ENCODE measurements around the gene LIN7A.

The LIN7A gene

DNA sequence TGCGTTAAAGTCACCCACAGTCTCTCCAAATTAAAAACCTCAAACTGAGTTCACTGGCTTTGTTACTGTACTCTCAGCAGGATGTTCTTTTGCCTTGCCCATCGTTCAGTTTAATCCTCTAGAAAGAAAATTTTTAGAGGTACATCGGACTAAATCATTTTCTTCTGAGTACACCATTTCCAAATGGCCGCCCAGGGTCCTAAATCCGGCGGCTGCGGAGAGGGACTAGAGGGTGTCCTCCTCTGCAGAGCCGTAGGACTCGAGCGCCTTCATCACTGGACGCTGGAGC lies 1.4 kb downstream of the LIN7A start:
- no peak for TF ChIP-seq EGR1 (IDR thresholded peaks at IDR 0.05)
- TF ChIP-seq CREB1 (IDR thresholded peaks at IDR 0.05; ENCODE audit: low read depth) = no peak
- TF ChIP-seq NFIC (IDR thresholded peaks at IDR 0.05) = no peak
- TF ChIP-seq, protein P1, sequence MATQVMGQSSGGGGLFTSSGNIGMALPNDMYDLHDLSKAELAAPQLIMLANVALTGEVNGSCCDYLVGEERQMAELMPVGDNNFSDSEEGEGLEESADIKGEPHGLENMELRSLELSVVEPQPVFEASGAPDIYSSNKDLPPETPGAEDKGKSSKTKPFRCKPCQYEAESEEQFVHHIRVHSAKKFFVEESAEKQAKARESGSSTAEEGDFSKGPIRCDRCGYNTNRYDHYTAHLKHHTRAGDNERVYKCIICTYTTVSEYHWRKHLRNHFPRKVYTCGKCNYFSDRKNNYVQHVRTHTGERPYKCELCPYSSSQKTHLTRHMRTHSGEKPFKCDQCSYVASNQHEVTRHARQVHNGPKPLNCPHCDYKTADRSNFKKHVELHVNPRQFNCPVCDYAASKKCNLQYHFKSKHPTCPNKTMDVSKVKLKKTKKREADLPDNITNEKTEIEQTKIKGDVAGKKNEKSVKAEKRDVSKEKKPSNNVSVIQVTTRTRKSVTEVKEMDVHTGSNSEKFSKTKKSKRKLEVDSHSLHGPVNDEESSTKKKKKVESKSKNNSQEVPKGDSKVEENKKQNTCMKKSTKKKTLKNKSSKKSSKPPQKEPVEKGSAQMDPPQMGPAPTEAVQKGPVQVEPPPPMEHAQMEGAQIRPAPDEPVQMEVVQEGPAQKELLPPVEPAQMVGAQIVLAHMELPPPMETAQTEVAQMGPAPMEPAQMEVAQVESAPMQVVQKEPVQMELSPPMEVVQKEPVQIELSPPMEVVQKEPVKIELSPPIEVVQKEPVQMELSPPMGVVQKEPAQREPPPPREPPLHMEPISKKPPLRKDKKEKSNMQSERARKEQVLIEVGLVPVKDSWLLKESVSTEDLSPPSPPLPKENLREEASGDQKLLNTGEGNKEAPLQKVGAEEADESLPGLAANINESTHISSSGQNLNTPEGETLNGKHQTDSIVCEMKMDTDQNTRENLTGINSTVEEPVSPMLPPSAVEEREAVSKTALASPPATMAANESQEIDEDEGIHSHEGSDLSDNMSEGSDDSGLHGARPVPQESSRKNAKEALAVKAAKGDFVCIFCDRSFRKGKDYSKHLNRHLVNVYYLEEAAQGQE (IDR thresholded peaks at IDR 0.05; ENCODE audit: low read depth) = no peak
- no peak for TF ChIP-seq FOXM1 (IDR thresholded peaks at IDR 0.05; ENCODE audit: borderline replicate concordance, low read depth)
- no peak for TF ChIP-seq TCF12 (IDR thresholded peaks at IDR 0.05; ENCODE audit: low read depth)
- no peak for TF ChIP-seq RAD21 (IDR thresholded peaks at IDR 0.05; ENCODE audit: low read depth)
- no peak for TF ChIP-seq TEAD4 (IDR thresholded peaks at IDR 0.05)
- TF ChIP-seq, protein P2, sequence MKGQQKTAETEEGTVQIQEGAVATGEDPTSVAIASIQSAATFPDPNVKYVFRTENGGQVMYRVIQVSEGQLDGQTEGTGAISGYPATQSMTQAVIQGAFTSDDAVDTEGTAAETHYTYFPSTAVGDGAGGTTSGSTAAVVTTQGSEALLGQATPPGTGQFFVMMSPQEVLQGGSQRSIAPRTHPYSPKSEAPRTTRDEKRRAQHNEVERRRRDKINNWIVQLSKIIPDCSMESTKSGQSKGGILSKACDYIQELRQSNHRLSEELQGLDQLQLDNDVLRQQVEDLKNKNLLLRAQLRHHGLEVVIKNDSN (IDR thresholded peaks at IDR 0.05) = no peak
- TF ChIP-seq ZBTB7A (IDR thresholded peaks at IDR 0.05; ENCODE audit: low read depth) = no peak
- no peak for TF ChIP-seq CEBPB (IDR thresholded peaks at IDR 0.05)
- no peak for TF ChIP-seq TAF1 (IDR thresholded peaks at IDR 0.05; ENCODE audit: low read depth)
- TF ChIP-seq EP300 (IDR thresholded peaks at IDR 0.05; ENCODE audit: borderline replicate concordance) = no peak
- no peak for TF ChIP-seq YY1 (IDR thresholded peaks at IDR 0.05; ENCODE audit: low read depth)
- TF ChIP-seq, protein P3, sequence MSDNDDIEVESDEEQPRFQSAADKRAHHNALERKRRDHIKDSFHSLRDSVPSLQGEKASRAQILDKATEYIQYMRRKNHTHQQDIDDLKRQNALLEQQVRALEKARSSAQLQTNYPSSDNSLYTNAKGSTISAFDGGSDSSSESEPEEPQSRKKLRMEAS (IDR thresholded peaks at IDR 0.05) = no peak

DNA sequence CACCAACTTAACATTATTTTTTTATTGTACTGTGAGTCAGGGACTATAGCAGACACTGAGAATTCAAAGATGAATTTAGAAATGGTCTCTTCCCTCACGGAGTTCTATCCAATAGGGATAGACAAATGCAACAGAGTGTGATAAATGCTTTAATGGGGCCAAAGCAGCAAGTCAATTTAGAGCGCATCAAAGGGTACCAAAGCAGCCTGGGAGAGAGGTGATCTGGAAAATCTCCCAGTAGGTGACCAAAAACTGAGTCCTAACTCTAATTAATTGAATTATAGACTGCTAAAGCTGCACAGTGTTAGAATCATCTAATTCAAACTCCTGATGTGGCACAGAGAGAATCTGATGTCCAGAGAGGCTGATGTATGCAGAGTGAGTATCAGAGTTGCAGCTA lies 2.6 kb downstream of the LIN7A start:
- TF ChIP-seq, protein P3 (IDR thresholded peaks at IDR 0.05) = no peak
- no peak for TF ChIP-seq CEBPB (IDR thresholded peaks at IDR 0.05)
- no peak for TF ChIP-seq NFIC (IDR thresholded peaks at IDR 0.05)
- TF ChIP-seq RAD21 (IDR thresholded peaks at IDR 0.05; ENCODE audit: low read depth) = no peak
- no peak for TF ChIP-seq TEAD4 (IDR thresholded peaks at IDR 0.05)
- TF ChIP-seq CREB1 (IDR thresholded peaks at IDR 0.05; ENCODE audit: low read depth) = no peak
- TF ChIP-seq FOXM1 (IDR thresholded peaks at IDR 0.05; ENCODE audit: borderline replicate concordance, low read depth) = no peak
- no peak for TF ChIP-seq TAF1 (IDR thresholded peaks at IDR 0.05; ENCODE audit: low read depth)

DNA sequence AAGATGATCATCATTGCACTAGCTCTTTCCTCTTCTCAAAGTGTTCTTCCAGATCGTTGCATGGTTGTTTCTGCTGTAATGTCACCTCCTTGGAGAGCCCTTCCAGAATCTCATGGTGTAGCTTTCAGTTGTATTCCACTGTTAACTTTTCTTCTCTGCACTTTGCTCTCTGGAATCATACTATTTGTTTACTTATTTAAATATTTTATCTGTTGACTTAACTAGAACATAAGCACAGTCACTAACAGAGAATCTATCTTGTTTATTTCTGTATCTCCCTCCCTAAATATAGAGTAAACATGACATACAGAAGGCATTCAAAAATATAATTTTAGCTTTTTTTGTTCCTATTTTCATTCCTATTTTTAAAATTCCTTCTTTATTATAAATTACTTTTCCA lies 11.8 kb downstream of the LIN7A start:
- TF ChIP-seq, protein P2 (IDR thresholded peaks at IDR 0.05) = no peak
- TF ChIP-seq, protein P3 (IDR thresholded peaks at IDR 0.05) = no peak
- TF ChIP-seq, protein P1 (IDR thresholded peaks at IDR 0.05; ENCODE audit: low read depth) = no peak
- TF ChIP-seq FOXM1 (IDR thresholded peaks at IDR 0.05; ENCODE audit: borderline replicate concordance, low read depth) (no peak), EP300 (IDR thresholded peaks at IDR 0.05; ENCODE audit: borderline replicate concordance) (no peak), ZBTB7A (IDR thresholded peaks at IDR 0.05; ENCODE audit: low read depth) (no peak), CEBPB (IDR thresholded peaks at IDR 0.05) (no peak), EGR1 (IDR thresholded peaks at IDR 0.05) (no peak), TAF1 (IDR thresholded peaks at IDR 0.05; ENCODE audit: low read depth) (no peak), TEAD4 (IDR thresholded peaks at IDR 0.05) (no peak), NFIC (IDR thresholded peaks at IDR 0.05) (no peak), CREB1 (IDR thresholded peaks at IDR 0.05; ENCODE audit: low read depth) (no peak)

DNA sequence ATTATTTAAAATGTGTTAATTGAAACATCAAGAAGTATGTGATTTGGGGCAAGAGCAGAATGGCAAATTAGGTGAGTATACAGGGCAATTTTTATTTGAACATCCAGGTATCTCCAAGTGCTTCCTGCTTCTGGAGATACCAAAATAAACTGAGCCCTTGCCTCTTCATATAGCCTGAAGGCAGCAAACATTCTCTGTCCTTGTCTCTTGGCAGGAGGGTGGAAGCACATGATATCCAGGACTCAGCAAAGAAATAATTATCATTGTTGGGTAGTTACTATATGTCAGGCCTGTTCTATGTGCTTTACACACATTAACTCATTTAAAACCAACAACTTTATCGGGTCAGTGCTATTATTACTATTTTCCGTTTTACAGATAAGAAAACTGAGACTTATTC lies 12.5 kb downstream of the LIN7A start:
- TF ChIP-seq CEBPB (IDR thresholded peaks at IDR 0.05) (no peak), CREB1 (IDR thresholded peaks at IDR 0.05; ENCODE audit: low read depth) (no peak), FOXM1 (IDR thresholded peaks at IDR 0.05; ENCODE audit: borderline replicate concordance, low read depth) (no peak), TCF12 (IDR thresholded peaks at IDR 0.05; ENCODE audit: low read depth) (no peak), EP300 (IDR thresholded peaks at IDR 0.05; ENCODE audit: borderline replicate concordance) (no peak), RAD21 (IDR thresholded peaks at IDR 0.05; ENCODE audit: low read depth) (no peak), EGR1 (IDR thresholded peaks at IDR 0.05) (no peak), NFIC (IDR thresholded peaks at IDR 0.05) (no peak), ZBTB7A (IDR thresholded peaks at IDR 0.05; ENCODE audit: low read depth) (no peak)
- TF ChIP-seq, protein P2 (IDR thresholded peaks at IDR 0.05) = no peak
- TF ChIP-seq, protein P3 (IDR thresholded peaks at IDR 0.05) = no peak

DNA sequence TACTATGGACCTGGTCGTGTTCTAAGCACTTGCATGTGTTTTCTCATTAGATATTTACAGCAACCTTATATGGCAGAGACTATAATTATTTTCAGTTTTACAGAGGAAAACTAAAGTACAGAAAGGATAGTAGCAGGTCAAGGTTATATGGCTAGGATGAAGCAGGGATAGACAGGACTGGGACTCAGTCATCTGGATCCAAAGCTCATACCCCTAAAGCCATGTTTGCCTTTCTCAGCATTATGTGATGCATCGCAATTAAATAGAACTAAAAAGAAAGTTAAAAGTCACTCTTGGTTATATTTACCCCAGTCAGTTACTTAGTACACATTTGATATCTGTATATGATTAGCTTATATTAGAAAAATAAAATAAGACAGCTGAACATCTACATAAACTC lies 13.3 kb downstream of the LIN7A start:
- TF ChIP-seq TAF1 (IDR thresholded peaks at IDR 0.05; ENCODE audit: low read depth) = no peak
- TF ChIP-seq EGR1 (IDR thresholded peaks at IDR 0.05) = no peak
- TF ChIP-seq TCF12 (IDR thresholded peaks at IDR 0.05; ENCODE audit: low read depth) = no peak
- TF ChIP-seq, protein P2 (IDR thresholded peaks at IDR 0.05) = no peak
- TF ChIP-seq, protein P3 (IDR thresholded peaks at IDR 0.05) = no peak
- no peak for TF ChIP-seq YY1 (IDR thresholded peaks at IDR 0.05; ENCODE audit: low read depth)
- TF ChIP-seq RAD21 (IDR thresholded peaks at IDR 0.05; ENCODE audit: low read depth) = no peak
- TF ChIP-seq CEBPB (IDR thresholded peaks at IDR 0.05) = no peak
- no peak for TF ChIP-seq TEAD4 (IDR thresholded peaks at IDR 0.05)
- no peak for TF ChIP-seq NFIC (IDR thresholded peaks at IDR 0.05)
- TF ChIP-seq, protein P1 (IDR thresholded peaks at IDR 0.05; ENCODE audit: low read depth) = no peak
- TF ChIP-seq EP300 (IDR thresholded peaks at IDR 0.05; ENCODE audit: borderline replicate concordance) = no peak
- TF ChIP-seq ZBTB7A (IDR thresholded peaks at IDR 0.05; ENCODE audit: low read depth) = no peak
- TF ChIP-seq FOXM1 (IDR thresholded peaks at IDR 0.05; ENCODE audit: borderline replicate concordance, low read depth) = no peak
- TF ChIP-seq CREB1 (IDR thresholded peaks at IDR 0.05; ENCODE audit: low read depth) = no peak
